Effector memory CD4-positive, alpha-beta T cell (primary cell): ENCODE results near the gene SLC35B4.

Source experiments
- DNase-seq, 3 donors: peaks; one replicate each; pipeline ENCODE4 v3.0.0-alpha.2; 2020
- H3K27ac ChIP-seq: 2 replicates; pipeline ENCODE4 v1.7.0; 2013; ENCODE audit warnings: mild to moderate bottlenecking, low read length, moderate library complexity; ENCODE audit not compliant: insufficient read depth, poor library complexity, severe bottlenecking
- H3K27me3 ChIP-seq: replicated peaks from 2 replicates; pipeline ENCODE4 v1.7.0; 2013; ENCODE audit warnings: mild to moderate bottlenecking, low read length; ENCODE audit not compliant: insufficient read depth, control insufficient read depth, poor library complexity, severe bottlenecking
- H3K36me3 ChIP-seq: 2 replicates; pipeline ENCODE4 v1.7.0; 2013; ENCODE audit warnings: mild to moderate bottlenecking, low read length, moderate library complexity; ENCODE audit not compliant: control insufficient read depth, insufficient read depth
- H3K4me1 ChIP-seq: 2 replicates; pipeline ENCODE4 v1.7.0; 2013; ENCODE audit warnings: low read length, mild to moderate bottlenecking; ENCODE audit not compliant: control insufficient read depth, insufficient read depth, poor library complexity, severe bottlenecking
- H3K4me3 ChIP-seq: 2 replicates; pipeline ENCODE4 v1.7.0; 2013; ENCODE audit warnings: low read length, low read depth, mild to moderate bottlenecking; ENCODE audit not compliant: insufficient read depth, poor library complexity, severe bottlenecking
- H3K9me3 ChIP-seq: 2 replicates; pipeline ENCODE4 v1.7.0; 2013; ENCODE audit warnings: mild to moderate bottlenecking, low read length, moderate library complexity; ENCODE audit not compliant: control insufficient read depth

Gene SLC35B4

DNA sequence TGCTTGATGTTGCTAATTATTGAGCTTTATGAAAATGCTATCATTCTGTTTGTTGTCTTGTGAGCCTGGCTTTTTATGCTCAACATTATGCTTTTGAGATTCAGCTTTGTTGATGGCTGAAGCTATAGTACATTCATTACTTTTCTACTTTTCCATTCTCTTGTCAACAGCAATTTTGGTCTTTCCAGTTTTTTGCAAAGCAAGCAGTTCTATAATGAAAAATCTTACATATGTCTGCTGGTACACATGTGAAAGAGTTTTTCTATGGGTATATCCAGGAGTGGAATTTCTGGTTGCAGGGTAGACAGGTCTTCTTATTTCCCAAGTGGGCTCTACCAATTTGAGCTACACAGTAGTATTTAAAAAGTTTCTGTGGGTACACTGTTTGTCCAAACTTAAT is 36.8 kb downstream of the SLC35B4 start:
- Histone ChIP-seq H3K4me1 (no peaks in the 10 kb centered on the region), H3K9me3 (no peaks in the 10 kb centered on the region), H3K27ac (no peak overlapping the region), H3K4me3 (no peak overlapping the region), H3K36me3 (no peaks in the 10 kb centered on the region), H3K27me3 (no peaks in the 10 kb centered on the region)
- DNase-seq: no peak

DNA sequence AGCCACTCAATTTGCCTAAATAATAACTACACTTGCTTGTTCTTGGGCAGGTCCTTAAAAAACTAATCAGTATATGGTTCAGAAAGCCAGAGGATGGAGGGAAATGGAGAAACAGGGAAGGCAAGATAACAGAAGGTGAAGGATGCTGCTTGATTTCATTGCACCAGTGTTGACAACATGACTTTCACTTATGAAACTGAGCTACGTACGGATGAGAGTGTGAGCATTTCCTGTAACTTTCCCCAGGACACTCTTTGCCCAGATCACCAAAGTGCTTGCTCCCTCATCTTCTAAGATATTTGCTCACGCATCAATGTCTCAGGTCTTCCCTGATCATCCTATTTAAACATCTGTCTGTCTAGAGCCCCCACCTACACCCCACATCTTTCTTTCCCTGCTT is 37.4 kb downstream of the SLC35B4 start:
- no peak for DNase-seq
- Histone ChIP-seq H3K9me3 (no peaks in the 10 kb centered on the region), H3K36me3 (no peaks in the 10 kb centered on the region), H3K4me1 (no peaks in the 10 kb centered on the region), H3K4me3 (no peak overlapping the region), H3K27me3 (no peaks in the 10 kb centered on the region), H3K27ac (no peak overlapping the region)

DNA sequence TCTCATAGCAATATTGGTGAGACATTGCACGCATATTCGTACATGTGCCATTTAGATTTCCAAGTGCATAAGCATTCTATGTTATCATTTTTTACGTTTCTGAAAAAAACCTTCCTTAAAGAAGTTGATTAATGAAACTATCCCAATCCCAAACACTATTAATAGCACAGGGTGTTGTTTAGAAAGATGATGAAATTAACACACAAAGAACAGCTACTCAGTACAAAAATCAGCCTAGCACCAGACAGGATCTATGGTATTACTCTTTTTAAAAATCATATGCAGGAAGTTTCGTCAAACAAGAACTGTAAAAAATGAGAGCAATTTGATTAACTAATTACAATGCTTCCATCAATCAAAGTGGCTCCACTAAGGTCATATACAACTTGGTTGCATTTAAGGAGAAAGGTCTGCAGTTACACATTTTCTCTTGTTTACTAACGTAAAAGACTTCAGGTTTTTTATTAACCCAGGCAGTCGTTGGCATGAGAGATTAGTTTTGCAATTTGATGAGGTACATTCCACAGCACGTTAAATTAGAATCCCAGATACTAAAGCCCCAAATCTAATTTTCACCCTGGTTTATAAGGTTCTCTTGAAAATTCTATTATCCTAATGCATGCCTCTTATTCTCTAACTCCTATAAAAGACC is 38.1 kb downstream of the SLC35B4 start:
- no peaks in the 10 kb centered on the region for H3K9me3 ChIP-seq
- H3K27me3 ChIP-seq: no peaks in the 10 kb centered on the region
- H3K4me3 ChIP-seq: no peak overlapping the region
- no peak for DNase-seq
- H3K4me1 ChIP-seq: no peaks in the 10 kb centered on the region
- H3K27ac ChIP-seq: no peak overlapping the region
- no peaks in the 10 kb centered on the region for H3K36me3 ChIP-seq

DNA sequence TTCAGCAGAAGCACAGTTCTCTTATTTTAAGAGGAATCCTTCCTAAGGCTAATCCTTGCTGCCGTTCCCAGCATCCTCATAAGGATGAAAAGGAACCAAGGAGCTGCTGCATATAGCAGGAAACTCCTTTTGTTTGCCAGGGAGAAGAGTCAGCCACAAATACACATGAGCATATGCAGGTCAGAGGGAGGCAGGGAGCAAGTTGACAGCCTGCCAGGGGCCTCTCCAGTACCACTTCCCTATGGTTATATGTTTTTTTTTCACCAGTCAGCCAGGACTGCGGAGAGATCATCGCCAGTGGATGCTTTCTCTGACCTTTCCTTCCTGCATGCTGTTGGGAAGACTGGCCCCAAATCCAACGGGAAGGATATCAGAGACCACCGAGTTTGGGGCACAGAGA is 39.8 kb downstream of the SLC35B4 start:
- Histone ChIP-seq H3K36me3 (no peaks in the 10 kb centered on the region), H3K27ac (no peak overlapping the region), H3K9me3 (no peaks in the 10 kb centered on the region), H3K27me3 (no peaks in the 10 kb centered on the region), H3K4me3 (no peak overlapping the region), H3K4me1 (no peaks in the 10 kb centered on the region)
- DNase-seq: no peak

DNA sequence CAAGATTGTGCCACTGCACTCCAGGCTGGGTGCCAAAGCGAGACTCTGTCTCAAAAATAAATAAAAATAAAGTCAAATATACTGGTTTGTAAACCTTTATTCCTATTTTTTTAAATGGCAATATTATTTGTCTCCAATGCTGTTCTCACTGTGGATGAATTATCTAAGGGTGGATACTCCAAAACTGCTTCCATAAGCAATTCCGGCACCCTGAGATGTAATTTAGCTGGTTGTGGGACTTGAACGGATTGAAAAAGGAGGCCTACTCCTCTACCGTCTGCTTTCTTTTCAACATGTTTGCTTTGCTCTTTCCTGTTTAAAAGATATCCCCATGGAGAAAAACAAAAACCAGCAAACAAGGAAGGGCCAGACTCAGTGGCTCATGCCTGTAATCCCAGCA is 54.4 kb downstream of the SLC35B4 start:
- Histone ChIP-seq H3K27ac (no peak overlapping the region), H3K4me1 (no peaks in the 10 kb centered on the region)
- DNase-seq: no peak

DNA sequence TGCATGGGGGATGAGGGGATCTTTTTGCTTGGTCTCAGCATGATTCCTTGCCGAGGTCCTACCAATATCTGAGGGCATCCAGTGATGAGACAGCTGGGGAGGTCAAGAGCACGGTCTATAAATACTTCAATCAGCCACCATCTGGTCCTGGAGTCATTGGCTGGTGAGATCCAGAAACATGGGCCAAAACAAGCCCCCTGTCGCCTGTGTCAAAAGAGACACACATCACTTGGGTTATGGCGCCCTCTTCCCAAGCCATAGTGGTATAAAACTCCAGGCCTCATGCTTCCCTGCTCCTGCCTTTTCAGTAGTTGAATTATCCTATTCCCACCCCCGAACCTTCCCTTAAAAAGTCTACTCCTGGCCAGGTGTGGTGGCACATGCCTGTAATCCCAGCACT is 60.9 kb downstream of the SLC35B4 start:
- no peak for DNase-seq
- Histone ChIP-seq H3K27ac (no peak overlapping the region), H3K27me3 (no peaks in the 10 kb centered on the region), H3K36me3 (no peaks in the 10 kb centered on the region), H3K9me3 (no peaks in the 10 kb centered on the region), H3K4me1 (no peaks in the 10 kb centered on the region), H3K4me3 (no peak overlapping the region)

More for the DNA sequence above, 54.4 kb downstream of the SLC35B4 start:
- H3K4me3 ChIP-seq: no peak overlapping the region
- H3K9me3 ChIP-seq: no peaks in the 10 kb centered on the region
- H3K36me3 ChIP-seq: no peaks in the 10 kb centered on the region
- no peaks in the 10 kb centered on the region for H3K27me3 ChIP-seq

DNA sequence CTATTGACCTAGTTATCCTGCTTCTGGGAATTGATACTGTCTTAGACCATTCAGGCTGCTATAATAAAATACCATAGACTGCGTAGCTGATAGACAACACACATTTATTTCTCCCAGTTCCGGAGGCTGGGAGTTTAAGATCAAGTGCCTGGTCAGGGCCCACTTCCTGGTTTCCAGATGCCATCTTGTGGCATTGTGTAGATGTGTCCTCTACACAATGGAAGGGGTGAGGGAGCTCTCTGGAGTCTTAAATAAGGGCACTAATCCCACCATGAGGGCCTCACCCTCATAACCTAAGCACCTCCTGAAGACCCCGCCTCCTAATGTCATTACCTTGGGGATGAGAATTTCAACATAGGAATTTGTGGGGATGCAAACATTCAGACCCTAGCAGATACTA is 62.4 kb downstream of the SLC35B4 start:
- Histone ChIP-seq H3K27ac (no peak overlapping the region), H3K9me3 (no peaks in the 10 kb centered on the region), H3K36me3 (no peaks in the 10 kb centered on the region), H3K4me3 (no peak overlapping the region), H3K27me3 (no peaks in the 10 kb centered on the region), H3K4me1 (no peaks in the 10 kb centered on the region)
- DNase-seq: no peak

DNA sequence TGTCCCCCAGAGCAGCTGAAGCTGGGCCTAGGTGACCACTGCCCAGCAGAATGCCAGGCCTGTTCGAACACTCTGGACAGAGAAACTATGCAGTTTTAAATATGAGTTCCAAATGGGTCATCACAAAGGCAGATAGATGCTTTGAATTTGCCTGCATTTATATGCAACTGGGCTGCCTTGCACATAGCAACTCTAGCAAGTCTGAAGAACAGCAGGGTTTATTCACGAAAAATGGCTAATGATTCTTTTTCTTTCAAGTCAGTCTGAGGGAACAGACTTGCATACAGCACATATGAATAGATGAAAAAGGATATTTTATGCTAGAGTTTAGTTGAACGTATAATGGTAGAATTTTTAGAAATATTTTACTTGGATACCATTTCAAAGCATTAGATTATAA is 68.5 kb downstream of the SLC35B4 start:
- Histone ChIP-seq H3K27ac (no peak overlapping the region), H3K4me1 (no peaks in the 10 kb centered on the region), H3K27me3 (no peaks in the 10 kb centered on the region), H3K4me3 (no peak overlapping the region), H3K9me3 (no peaks in the 10 kb centered on the region), H3K36me3 (no peaks in the 10 kb centered on the region)
- DNase-seq: no peak

DNA sequence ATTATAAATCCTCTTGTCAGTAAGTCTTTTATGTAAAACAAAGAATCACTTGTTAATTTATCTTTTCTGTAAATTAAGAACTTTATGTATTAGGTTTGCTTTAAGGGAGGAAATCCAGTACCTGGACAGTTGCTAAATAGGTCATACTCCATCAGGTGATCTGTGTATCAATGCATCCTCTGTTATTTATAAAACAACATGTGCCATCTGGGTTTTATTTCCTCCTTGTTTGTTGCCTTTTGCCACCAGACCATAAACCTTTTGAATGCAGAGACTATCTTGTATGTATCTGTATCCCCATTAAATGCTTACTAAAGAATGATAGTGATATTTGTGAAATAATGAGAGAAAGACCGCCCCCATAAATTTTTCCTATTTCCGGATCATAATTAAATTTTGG is 70.0 kb downstream of the SLC35B4 start:
- no peak for DNase-seq
- no peaks in the 10 kb centered on the region for H3K9me3 ChIP-seq
- no peak overlapping the region for H3K27ac ChIP-seq
- no peaks in the 10 kb centered on the region for H3K4me1 ChIP-seq
- H3K27me3 ChIP-seq: no peaks in the 10 kb centered on the region
- H3K36me3 ChIP-seq: no peaks in the 10 kb centered on the region
- no peak overlapping the region for H3K4me3 ChIP-seq

DNA sequence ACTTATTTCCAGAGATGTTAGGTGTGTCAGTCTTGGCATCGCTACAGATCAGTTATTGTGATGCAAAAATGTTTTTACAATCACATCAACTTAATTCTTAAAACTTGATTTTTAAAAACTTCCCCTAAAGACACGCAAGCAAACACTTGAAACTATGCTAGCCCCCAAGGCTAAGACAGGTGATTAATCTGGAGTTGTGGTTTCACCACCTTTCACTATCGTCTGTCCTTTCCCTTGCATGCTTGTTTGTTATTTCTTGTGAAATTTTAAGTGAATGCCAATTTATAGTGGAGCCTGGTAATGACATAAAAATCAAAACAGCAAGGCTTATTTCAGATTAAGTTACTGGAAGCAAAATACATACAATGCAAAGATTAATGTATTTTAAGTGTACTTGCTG is 70.4 kb downstream of the SLC35B4 start:
- H3K27me3 ChIP-seq: no peaks in the 10 kb centered on the region
- H3K9me3 ChIP-seq: no peaks in the 10 kb centered on the region
- no peaks in the 10 kb centered on the region for H3K4me1 ChIP-seq
- DNase-seq: no peak
- no peaks in the 10 kb centered on the region for H3K36me3 ChIP-seq
- no peak overlapping the region for H3K4me3 ChIP-seq
- H3K27ac ChIP-seq: no peak overlapping the region
